ENCODE results near the gene RAB7B.
"Not testable (repeated sequence)": the region's sequence is repeated elsewhere in the genome, so short reads cannot be mapped to it uniquely, and the experiment has no call there.

RAB7B gene

DNA sequence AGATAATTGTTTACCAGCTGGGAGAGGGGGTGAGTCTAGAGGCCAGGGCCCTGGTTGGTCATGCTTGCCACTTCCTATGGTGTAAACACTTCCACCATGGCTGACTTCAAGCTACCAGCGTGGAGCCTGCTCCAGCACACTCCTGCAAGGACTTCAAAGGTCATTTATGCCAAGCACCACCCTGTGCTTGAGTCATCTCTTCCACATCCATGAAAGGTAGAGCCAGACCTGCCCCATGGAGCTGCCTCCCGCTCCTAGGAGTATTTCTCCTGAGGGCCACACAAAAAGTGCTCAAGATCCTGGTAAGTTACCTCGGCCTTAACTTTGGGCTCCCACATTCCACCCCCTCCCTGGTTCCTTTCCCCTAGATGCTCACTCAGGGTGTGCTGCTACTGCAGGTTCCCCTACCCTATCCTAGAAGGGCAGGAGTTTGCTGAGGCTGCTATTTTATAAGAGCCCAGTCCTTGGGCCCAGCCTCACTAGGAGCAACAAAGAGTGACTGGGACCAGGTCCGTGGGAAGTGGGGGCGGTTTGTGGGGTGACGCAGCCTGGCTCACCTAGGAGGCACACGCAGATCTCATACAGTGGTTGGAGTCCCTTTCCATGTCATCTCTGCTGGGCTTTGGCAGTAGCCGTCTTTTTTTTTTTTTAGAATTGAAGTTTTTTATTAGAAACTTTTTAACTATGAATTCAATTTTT, 2.4 kb downstream of the RAB7B start:
- Histone ChIP-seq H3K9ac (no peak overlapping the region), H3K27me3 (ENCODE audit: control insufficient read depth, insufficient read depth, low read length) (no peaks in the 10 kb centered on the region), H3K4me2 (ENCODE audit: low read length) (no peak overlapping the region), H3K79me2 (no peaks in the 10 kb centered on the region), H3K36me3 (ENCODE audit: control insufficient read depth, insufficient read depth, low read length) (no peaks in the 10 kb centered on the region), H3K27ac (no peak overlapping the region), H2AFZ (no peak overlapping the region), H3K4me3 (ENCODE audit: low read depth, low read length) (no peak overlapping the region), H3K9me3 (ENCODE audit: control insufficient read depth, low read length) (no peaks in the 10 kb centered on the region), H3K4me1 (no peaks in the 10 kb centered on the region)
- TF ChIP-seq, protein P1, sequence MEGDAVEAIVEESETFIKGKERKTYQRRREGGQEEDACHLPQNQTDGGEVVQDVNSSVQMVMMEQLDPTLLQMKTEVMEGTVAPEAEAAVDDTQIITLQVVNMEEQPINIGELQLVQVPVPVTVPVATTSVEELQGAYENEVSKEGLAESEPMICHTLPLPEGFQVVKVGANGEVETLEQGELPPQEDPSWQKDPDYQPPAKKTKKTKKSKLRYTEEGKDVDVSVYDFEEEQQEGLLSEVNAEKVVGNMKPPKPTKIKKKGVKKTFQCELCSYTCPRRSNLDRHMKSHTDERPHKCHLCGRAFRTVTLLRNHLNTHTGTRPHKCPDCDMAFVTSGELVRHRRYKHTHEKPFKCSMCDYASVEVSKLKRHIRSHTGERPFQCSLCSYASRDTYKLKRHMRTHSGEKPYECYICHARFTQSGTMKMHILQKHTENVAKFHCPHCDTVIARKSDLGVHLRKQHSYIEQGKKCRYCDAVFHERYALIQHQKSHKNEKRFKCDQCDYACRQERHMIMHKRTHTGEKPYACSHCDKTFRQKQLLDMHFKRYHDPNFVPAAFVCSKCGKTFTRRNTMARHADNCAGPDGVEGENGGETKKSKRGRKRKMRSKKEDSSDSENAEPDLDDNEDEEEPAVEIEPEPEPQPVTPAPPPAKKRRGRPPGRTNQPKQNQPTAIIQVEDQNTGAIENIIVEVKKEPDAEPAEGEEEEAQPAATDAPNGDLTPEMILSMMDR (IDR thresholded peaks at IDR 0.05), result no peak

DNA sequence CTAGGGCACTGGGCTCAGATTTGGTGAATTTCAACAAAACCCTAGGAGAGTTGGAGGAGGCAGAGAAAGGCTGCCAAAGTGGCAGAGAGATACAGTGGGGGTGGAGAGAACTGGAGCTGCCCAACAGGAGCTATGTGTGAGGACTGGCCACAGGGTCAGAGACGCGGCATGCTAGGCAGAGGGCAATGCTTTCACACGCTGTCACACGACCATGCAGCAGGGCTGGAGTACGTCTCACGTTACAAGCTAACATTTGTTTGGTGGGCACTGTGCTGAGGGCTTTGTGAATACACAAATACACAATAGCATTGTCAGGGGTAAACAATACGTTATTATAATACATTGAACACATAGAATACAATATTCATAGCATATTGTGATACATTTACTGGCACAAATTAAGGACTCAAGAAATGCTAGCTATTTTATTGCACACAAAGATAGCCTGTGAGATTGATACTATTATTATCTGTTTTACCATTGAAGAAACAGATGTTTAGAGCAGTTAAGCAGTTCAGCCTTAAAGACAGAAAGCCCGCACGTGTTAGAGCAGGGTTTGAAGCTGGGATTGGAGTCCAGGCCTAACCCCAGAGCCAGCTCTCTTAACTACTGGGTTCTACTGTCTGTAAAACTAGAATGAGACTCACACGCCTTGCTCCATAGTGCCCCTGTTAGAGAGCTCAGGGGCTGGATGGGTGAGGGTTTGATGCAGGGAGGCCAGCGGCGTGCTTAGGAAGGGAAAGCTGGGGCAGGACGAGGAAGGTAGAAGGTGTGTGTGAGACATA, 4.5 kb downstream of the RAB7B start:
- H3K79me2 ChIP-seq, result no peaks in the 10 kb centered on the region
- no peak overlapping the region for H3K4me3 ChIP-seq (ENCODE audit: low read depth, low read length)
- no peaks in the 10 kb centered on the region for H3K4me1 ChIP-seq
- no peaks in the 10 kb centered on the region for H3K27me3 ChIP-seq (ENCODE audit: control insufficient read depth, insufficient read depth, low read length)
- H3K27ac ChIP-seq, result no peak overlapping the region
- H3K36me3 ChIP-seq (ENCODE audit: control insufficient read depth, insufficient read depth, low read length), result no peaks in the 10 kb centered on the region
- TF ChIP-seq, protein P1 (IDR thresholded peaks at IDR 0.05), result no peak
- H3K9me3 ChIP-seq (ENCODE audit: control insufficient read depth, low read length), result no peaks in the 10 kb centered on the region
- no peak overlapping the region for H3K4me2 ChIP-seq (ENCODE audit: low read length)
- H2AFZ ChIP-seq, result no peak overlapping the region
- no peak overlapping the region for H3K9ac ChIP-seq

DNA sequence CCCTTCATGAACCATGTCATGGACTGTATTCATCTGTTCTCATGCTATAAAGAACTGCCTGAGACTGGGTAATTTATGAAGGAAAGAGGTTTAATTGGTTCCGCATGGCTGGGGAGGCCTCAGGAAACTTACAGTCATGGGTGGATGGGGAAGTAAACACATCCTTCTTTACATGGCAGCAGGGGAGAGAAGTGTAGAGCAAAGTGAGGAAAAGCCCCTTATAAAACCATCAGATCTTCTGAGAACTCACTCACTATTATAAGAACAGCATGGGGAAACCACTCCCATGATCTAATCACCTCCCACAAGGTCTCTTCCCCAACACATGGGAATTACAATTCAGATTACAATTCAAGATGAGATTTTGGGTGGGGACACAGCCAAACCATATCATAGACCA, 6.6 kb downstream of the RAB7B start:
- H3K27me3 ChIP-seq (ENCODE audit: control insufficient read depth, insufficient read depth, low read length); H3K4me1 ChIP-seq: not testable (repeated sequence)

DNA sequence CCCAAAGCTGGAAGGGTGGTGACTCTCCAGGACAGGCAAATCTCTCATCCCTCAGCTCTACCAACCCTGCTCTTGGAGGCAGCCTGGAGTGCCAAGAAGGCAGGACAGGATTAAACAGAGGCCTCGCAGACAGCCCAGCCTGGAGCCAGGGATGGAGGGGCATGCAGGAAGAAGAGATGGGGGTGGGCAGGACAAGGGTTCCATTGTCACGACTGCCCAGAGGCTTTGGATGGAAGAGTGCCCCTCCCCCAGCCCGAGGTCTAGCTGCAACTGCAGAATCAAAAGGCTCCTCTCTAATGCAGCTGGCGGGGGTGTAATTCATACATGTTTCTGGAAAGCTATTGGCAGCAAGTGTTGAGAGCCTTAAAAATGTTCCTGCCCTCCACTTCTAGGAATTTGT, 8.8 kb downstream of the RAB7B start:
- Histone ChIP-seq H3K4me2 (ENCODE audit: low read length) (no peak overlapping the region), H3K4me3 (ENCODE audit: low read depth, low read length) (no peak overlapping the region), H3K79me2 (no peaks in the 10 kb centered on the region), H2AFZ (no peak overlapping the region), H3K9me3 (ENCODE audit: control insufficient read depth, low read length) (no peaks in the 10 kb centered on the region), H3K9ac (no peak overlapping the region), H3K36me3 (ENCODE audit: control insufficient read depth, insufficient read depth, low read length) (no peaks in the 10 kb centered on the region), H3K27ac (no peak overlapping the region), H3K4me1 (no peaks in the 10 kb centered on the region), H3K27me3 (ENCODE audit: control insufficient read depth, insufficient read depth, low read length) (no peaks in the 10 kb centered on the region)
- TF ChIP-seq, protein P1 (IDR thresholded peaks at IDR 0.05), result no peak

More for the DNA sequence above, 6.6 kb downstream of the RAB7B start:
- H2AFZ ChIP-seq; H3K4me3 ChIP-seq (ENCODE audit: low read depth, low read length); H3K79me2 ChIP-seq; H3K27ac ChIP-seq; H3K9ac ChIP-seq; H3K4me2 ChIP-seq (ENCODE audit: low read length); H3K9me3 ChIP-seq (ENCODE audit: control insufficient read depth, low read length); H3K36me3 ChIP-seq (ENCODE audit: control insufficient read depth, insufficient read depth, low read length): not testable (repeated sequence)

DNA sequence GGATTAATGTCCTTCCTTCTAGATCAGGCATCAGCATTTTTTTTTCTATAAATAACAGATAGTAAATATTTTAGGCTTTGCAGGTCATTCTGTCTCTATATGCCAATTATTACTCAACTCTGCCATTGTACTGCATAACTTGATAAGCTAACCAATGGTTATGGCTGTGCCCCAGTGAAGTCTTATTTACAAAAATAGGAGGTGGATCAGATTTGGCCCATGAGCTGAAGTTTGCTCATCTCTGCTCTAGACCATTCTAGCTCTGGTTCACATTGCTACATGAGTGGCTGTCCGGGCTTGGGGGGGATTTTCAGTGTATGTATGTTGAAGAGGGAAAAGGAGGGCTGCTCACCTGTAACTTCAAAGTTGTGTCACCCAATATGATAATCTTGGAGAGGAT, 10.1 kb downstream of the RAB7B start:
- no peak overlapping the region for H3K27ac ChIP-seq
- no peak overlapping the region for H3K4me3 ChIP-seq (ENCODE audit: low read depth, low read length)
- H3K9me3 ChIP-seq (ENCODE audit: control insufficient read depth, low read length), result no peaks in the 10 kb centered on the region
- no peak overlapping the region for H3K9ac ChIP-seq
- no peaks in the 10 kb centered on the region for H3K36me3 ChIP-seq (ENCODE audit: control insufficient read depth, insufficient read depth, low read length)
- TF ChIP-seq, protein P1 (IDR thresholded peaks at IDR 0.05), result no peak
- H3K4me2 ChIP-seq (ENCODE audit: low read length), result no peak overlapping the region
- H3K4me1 ChIP-seq, result no peaks in the 10 kb centered on the region
- H3K27me3 ChIP-seq (ENCODE audit: control insufficient read depth, insufficient read depth, low read length), result no peaks in the 10 kb centered on the region
- no peaks in the 10 kb centered on the region for H3K79me2 ChIP-seq
- H2AFZ ChIP-seq, result no peak overlapping the region
